ENCODE measurements around the gene PRR23A. TPM values are rescaled to one million over a fixed set of nuclear protein-coding genes. Genes with fewer than 3 reads are reported as not detected.

PRR23A gene
- total and polyA plus RNA-seq, 2 of the 8 experiments (the other 6 are each of a cell fraction or from before 2014, with no cell fraction given), result not detected

DNA sequence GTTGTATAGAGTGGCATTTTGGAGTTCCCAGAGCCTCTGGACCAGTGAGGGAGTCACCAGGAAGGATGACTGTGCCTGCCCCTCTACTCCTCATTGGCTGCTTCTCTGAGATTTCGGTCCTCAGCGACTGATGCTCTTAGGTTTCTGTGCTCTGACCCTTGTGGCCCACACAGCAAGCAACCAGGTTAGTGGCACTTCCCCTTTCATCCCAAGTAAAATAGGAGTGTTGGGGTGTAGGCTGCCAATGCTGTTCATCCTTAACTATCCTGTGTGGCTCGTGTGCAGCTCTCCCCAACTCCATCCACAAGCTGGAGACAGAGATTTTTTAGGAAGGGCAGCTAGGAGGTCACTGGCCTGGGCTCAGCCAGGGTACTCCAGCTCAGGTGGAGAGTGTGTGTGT is 21.3 kb downstream of the PRR23A start:
- Histone ChIP-seq H3K36me3 (ENCODE audit: control insufficient read depth in 2 of 4, insufficient read depth in 4 of 4, low read length in 3 of 4) (no peaks in the 10 kb centered on the region), H2BK20ac (ENCODE audit: low read length) (no peak overlapping the region), H4K20me1 (replicated peaks in 1 of 2; ENCODE audit: control insufficient read depth in 1 of 2, insufficient read depth in 2 of 2, low read length in 2 of 2) (no peaks in the 10 kb centered on the region), H3K79me1 (ENCODE audit: low read depth, low read length) (no peaks in the 10 kb centered on the region), H3K23me2 (ENCODE audit: low read depth, low read length) (no peaks in the 10 kb centered on the region), H3K79me2 (ENCODE audit: control insufficient read depth in 1 of 2, insufficient read depth in 2 of 2, low read length in 2 of 2) (no peaks in the 10 kb centered on the region), H3K9me3 (ENCODE audit: insufficient read depth in 2 of 2, low read depth in 1 of 2, low read length in 1 of 2) (no peaks in the 10 kb centered on the region), H3K56ac (replicated peaks; ENCODE audit: insufficient read length, low read depth, low read length) (no peak overlapping the region), H3K4me3 (ENCODE audit: extremely low read depth in 1 of 4, insufficient read depth in 2 of 4, low read depth in 3 of 4, low read length in 4 of 4) (no peak overlapping the region), H3K4me1 (replicated peaks in 1 of 4; ENCODE audit: control insufficient read depth in 3 of 4, insufficient read depth in 4 of 4, low read length in 3 of 4) (no peaks in the 10 kb centered on the region), H3K27ac (ENCODE audit: low read depth, low read length) (no peak overlapping the region), H2BK12ac (ENCODE audit: low read depth, low read length) (no peak overlapping the region), H4K5ac (ENCODE audit: insufficient read length, low read depth, low read length) (no peak overlapping the region), H4K8ac (ENCODE audit: extremely low read depth, insufficient read depth, low read length) (no peak overlapping the region), H2AFZ (ENCODE audit: low read length) (no peak overlapping the region), H2AK5ac (ENCODE audit: low read depth, low read length) (no peak overlapping the region), H3K14ac (ENCODE audit: insufficient read length) (no peak overlapping the region), H3K23ac (ENCODE audit: insufficient read length) (no peak overlapping the region), H3K9ac (replicated peaks in 1 of 4; ENCODE audit: extremely low read depth in 1 of 4, low read depth in 3 of 4, low read length in 3 of 4) (no peak overlapping the region; a peak in 1 of 7 replicates), H4K91ac (replicated peaks; ENCODE audit: insufficient read length, low read length) (no peak overlapping the region), H2BK5ac (ENCODE audit: low read depth, low read length) (no peak overlapping the region), H2BK120ac (replicated peaks; ENCODE audit: low read depth, low read length) (no peak overlapping the region), H3K4ac (replicated peaks; ENCODE audit: insufficient read length, low read depth, low read length) (no peak overlapping the region), H2BK15ac (ENCODE audit: low read length) (no peak overlapping the region), H3K4me2 (ENCODE audit: insufficient read depth in 1 of 2, low read depth in 2 of 2, low read length in 2 of 2) (no peak overlapping the region), H3K18ac (ENCODE audit: extremely low read depth, low read length) (no peak overlapping the region), H3K27me3 (replicated peaks in 1 of 4; ENCODE audit: control insufficient read depth in 3 of 4, extremely low read depth in 1 of 4, insufficient read depth in 3 of 4, low read length in 3 of 4) (no peaks in the 10 kb centered on the region)
- ChIA-PET POLR2A (ENCODE audit: partially characterized antibody) (no interaction called here), CTCF (ENCODE audit: partially characterized antibody) (interaction anchor here (0.7 to 15.1 kb wide), 3 partner anchors 49 to 369 kb away, joined by 3 to 223 read pairs (median 4); no protein-coding TSS in a partner anchor)
- FAIRE-seq (no peak), DNase-seq (ENCODE audit: low read depth in 1 of 2, low spot score in 2 of 2) (no peak)
- TF ChIP-seq JUND (IDR thresholded peaks at IDR 0.05; ENCODE audit: low read length) (no peak), BACH1 (IDR thresholded peaks at IDR 0.05; ENCODE audit: low read length) (no peak), SIX5 (IDR thresholded peaks at IDR 0.05; ENCODE audit: low read depth, low read length) (no peak), TEAD4 (IDR thresholded peaks at IDR 0.05; ENCODE audit: low read depth, low read length) (no peak), CBX8 (IDR thresholded peaks at IDR 0.05; ENCODE audit: borderline replicate concordance, low read depth, low read length) (no peak)
- TF ChIP-seq, protein P1, sequence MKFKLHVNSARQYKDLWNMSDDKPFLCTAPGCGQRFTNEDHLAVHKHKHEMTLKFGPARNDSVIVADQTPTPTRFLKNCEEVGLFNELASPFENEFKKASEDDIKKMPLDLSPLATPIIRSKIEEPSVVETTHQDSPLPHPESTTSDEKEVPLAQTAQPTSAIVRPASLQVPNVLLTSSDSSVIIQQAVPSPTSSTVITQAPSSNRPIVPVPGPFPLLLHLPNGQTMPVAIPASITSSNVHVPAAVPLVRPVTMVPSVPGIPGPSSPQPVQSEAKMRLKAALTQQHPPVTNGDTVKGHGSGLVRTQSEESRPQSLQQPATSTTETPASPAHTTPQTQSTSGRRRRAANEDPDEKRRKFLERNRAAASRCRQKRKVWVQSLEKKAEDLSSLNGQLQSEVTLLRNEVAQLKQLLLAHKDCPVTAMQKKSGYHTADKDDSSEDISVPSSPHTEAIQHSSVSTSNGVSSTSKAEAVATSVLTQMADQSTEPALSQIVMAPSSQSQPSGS (IDR thresholded peaks at IDR 0.05; ENCODE audit: low read length), result no peak
- TF ChIP-seq, protein P2, sequence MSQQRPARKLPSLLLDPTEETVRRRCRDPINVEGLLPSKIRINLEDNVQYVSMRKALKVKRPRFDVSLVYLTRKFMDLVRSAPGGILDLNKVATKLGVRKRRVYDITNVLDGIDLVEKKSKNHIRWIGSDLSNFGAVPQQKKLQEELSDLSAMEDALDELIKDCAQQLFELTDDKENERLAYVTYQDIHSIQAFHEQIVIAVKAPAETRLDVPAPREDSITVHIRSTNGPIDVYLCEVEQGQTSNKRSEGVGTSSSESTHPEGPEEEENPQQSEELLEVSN (IDR thresholded peaks at IDR 0.05), result no peak
- TF ChIP-seq, protein P3, sequence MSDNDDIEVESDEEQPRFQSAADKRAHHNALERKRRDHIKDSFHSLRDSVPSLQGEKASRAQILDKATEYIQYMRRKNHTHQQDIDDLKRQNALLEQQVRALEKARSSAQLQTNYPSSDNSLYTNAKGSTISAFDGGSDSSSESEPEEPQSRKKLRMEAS (IDR thresholded peaks at IDR 0.05), result no peak
- 59% methylated on average over 3 of the region's 3 CpGs; no CpG with 5 or more reads in 1 of the 2 experiments for WGBS, 2 experiments (ENCODE audit: extremely low coverage in 1 of 2, insufficient coverage in 1 of 2, insufficient read length in 1 of 2, insufficient replicate concordance in 2 of 2, low coverage in 1 of 2, low lambda C conversion rate in 2 of 2, missing lambda C conversion rate in 1 of 2)

All from H1 (cell line).